Fibroblast of lung (primary cell): Measurements from ENCODE around the gene SF3B4.

Experiments used
- CTCF ChIP-seq, 2 donors: IDR thresholded peaks in 1 of 2; conservative IDR thresholded peaks in 1 of 2; 1 replicate in 1 of 2; 2 replicates in 1 of 2; pipeline ENCODE4 v1.5.1; 2011 to 2012; ENCODE audit warnings: low read length in 2 of 2, control low read depth in 1 of 2, inconsistent platforms in 1 of 2, low read depth in 1 of 2, mild to moderate bottlenecking in 1 of 2
- EZH2 ChIP-seq: IDR thresholded peaks from 2 replicates; pipeline ENCODE4 v1.5.1; 2012; ENCODE audit warnings: low read length, control low read depth, mild to moderate bottlenecking; ENCODE audit errors: missing control alignments

- TF ChIP-seq CTCF (conservative IDR thresholded peaks at IDR 0.05 in 1 of 2, IDR thresholded peaks at IDR 0.05 in 1 of 2; ENCODE audit: low read depth in 1 of 2, low read length in 2 of 2) = no peak
- TF ChIP-seq EZH2 = no peak
Observed at GRCh38 chr1:149949911-149950310, 22.3 kb upstream of the SF3B4 start.
